ENCODE data around the gene APOBEC3G. TPM values are rescaled to one million over a fixed set of nuclear protein-coding genes. Genes with fewer than 3 reads are reported as not detected.
"Not testable (repeated sequence)": the region's sequence is repeated elsewhere in the genome, so short reads cannot be mapped to it uniquely, and the experiment has no call there.

APOBEC3G gene
- polyA plus RNA-seq, 1 of the 3 experiments (the other 2 are of a cell fraction) = not detected

DNA sequence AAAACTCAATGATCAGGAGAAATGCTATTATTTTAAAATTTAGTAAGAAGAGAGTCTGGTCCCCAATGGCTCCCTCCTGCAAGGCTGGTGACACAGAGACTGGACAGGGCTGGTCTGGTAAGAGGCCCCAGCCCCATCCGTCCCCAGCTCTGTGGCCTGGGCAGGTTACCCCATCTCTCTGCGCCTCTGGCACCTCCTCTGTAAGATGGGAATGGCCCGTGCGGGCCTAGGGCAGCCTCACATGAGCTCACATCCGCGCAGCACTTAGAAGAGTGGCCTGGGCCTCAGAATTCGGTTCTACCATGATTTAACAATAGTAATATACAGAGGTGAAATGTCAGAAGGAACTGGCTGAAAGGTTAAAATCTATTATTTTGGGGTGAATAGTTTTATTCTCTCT, 35.2 kb upstream of the APOBEC3G start:
- POLR2A ChIA-PET = no interaction called here
- WGBS (ENCODE audit: low lambda C conversion rate) = 99% methylated on average over 6 of the region's 7 CpGs
- CTCF ChIA-PET = no interaction called here

GRCh38 chr22:39043063-39043462, 34.0 kb upstream of the APOBEC3G start:
- H3K27ac ChIP-seq (ENCODE audit: low read depth in 2 of 2, low read length in 1 of 2); H4K20me1 ChIP-seq (ENCODE audit: insufficient read depth); H3K27me3 ChIP-seq (ENCODE audit: insufficient read depth); H3F3A ChIP-seq (replicated peaks; ENCODE audit: insufficient read depth); H3K4me3 ChIP-seq (ENCODE audit: low read depth in 2 of 2, low read length in 1 of 2); POLR2A ChIA-PET; H3K9me3 ChIP-seq; DNase-seq; H3K9me2 ChIP-seq; H3K4me1 ChIP-seq (ENCODE audit: control insufficient read depth in 1 of 2, insufficient read depth in 2 of 2, low read depth in 1 of 2, low read length in 1 of 2); H3K36me3 ChIP-seq (replicated peaks in 1 of 2; ENCODE audit: control insufficient read depth in 1 of 2, insufficient read depth in 2 of 2, low read length in 1 of 2); H3K4me2 ChIP-seq; H3K79me2 ChIP-seq (ENCODE audit: insufficient read depth); H2AFZ ChIP-seq (ENCODE audit: low read depth); H3K9ac ChIP-seq: not testable (repeated sequence)
- WGBS (ENCODE audit: low lambda C conversion rate) = 98% methylated on average over 14 of the region's 18 CpGs
- CTCF ChIA-PET = interaction anchor here (1.5 kb wide), 1 partner anchor 35 kb away, joined by 4 read pairs; the partner anchor contains the start of gene APOBEC3G

More for the DNA sequence above, 35.2 kb upstream of the APOBEC3G start:
- Histone ChIP-seq H3K4me2 (no peak overlapping the region), H3K9ac (no peak overlapping the region), H3K4me1 (ENCODE audit: control insufficient read depth in 1 of 2, insufficient read depth in 2 of 2, low read depth in 1 of 2, low read length in 1 of 2) (no peaks in the 10 kb centered on the region; a peak in 1 of 4 replicates), H4K20me1 (ENCODE audit: insufficient read depth) (no peaks in the 10 kb centered on the region), H3K27me3 (ENCODE audit: insufficient read depth) (no peaks in the 10 kb centered on the region), H3K27ac (ENCODE audit: low read depth in 2 of 2, low read length in 1 of 2) (no peak overlapping the region), H3F3A (replicated peaks; ENCODE audit: insufficient read depth) (no peaks in the 10 kb centered on the region), H3K4me3 (ENCODE audit: low read depth in 2 of 2, low read length in 1 of 2) (no peak overlapping the region), H3K36me3 (replicated peaks in 1 of 2; ENCODE audit: control insufficient read depth in 1 of 2, insufficient read depth in 2 of 2, low read length in 1 of 2) (no peaks in the 10 kb centered on the region), H3K9me3 (no peaks in the 10 kb centered on the region), H3K9me2 (no peaks in the 10 kb centered on the region), H3K79me2 (ENCODE audit: insufficient read depth) (peaks cover 6% of the 10 kb centered on the region; the same call in 1 of the 2 replicates), H2AFZ (ENCODE audit: low read depth) (no peak overlapping the region)
- DNase-seq = no peak
- TF ChIP-seq, protein P1, sequence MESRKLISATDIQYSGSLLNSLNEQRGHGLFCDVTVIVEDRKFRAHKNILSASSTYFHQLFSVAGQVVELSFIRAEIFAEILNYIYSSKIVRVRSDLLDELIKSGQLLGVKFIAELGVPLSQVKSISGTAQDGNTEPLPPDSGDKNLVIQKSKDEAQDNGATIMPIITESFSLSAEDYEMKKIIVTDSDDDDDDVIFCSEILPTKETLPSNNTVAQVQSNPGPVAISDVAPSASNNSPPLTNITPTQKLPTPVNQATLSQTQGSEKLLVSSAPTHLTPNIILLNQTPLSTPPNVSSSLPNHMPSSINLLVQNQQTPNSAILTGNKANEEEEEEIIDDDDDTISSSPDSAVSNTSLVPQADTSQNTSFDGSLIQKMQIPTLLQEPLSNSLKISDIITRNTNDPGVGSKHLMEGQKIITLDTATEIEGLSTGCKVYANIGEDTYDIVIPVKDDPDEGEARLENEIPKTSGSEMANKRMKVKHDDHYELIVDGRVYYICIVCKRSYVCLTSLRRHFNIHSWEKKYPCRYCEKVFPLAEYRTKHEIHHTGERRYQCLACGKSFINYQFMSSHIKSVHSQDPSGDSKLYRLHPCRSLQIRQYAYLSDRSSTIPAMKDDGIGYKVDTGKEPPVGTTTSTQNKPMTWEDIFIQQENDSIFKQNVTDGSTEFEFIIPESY (IDR thresholded peaks at IDR 0.05; ENCODE audit: borderline replicate concordance, low read depth) = no peak
- no peak for TF ChIP-seq GATA2 (CRISPR knock-in tag; IDR thresholded peaks at IDR 0.05)
- no peak for TF ChIP-seq FOXJ3 (CRISPR knock-in tag; IDR thresholded peaks at IDR 0.05)
- TF ChIP-seq, protein P2, sequence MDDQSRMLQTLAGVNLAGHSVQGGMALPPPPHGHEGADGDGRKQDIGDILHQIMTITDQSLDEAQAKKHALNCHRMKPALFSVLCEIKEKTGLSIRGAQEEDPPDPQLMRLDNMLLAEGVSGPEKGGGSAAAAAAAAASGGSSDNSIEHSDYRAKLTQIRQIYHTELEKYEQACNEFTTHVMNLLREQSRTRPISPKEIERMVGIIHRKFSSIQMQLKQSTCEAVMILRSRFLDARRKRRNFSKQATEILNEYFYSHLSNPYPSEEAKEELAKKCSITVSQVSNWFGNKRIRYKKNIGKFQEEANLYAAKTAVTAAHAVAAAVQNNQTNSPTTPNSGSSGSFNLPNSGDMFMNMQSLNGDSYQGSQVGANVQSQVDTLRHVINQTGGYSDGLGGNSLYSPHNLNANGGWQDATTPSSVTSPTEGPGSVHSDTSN (IDR thresholded peaks at IDR 0.05) = no peak
- TF ChIP-seq, protein P3, sequence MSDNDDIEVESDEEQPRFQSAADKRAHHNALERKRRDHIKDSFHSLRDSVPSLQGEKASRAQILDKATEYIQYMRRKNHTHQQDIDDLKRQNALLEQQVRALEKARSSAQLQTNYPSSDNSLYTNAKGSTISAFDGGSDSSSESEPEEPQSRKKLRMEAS (IDR thresholded peaks at IDR 0.05; ENCODE audit: low read depth) = no peak
- TF ChIP-seq JUND (IDR thresholded peaks at IDR 0.05) = no peak
- TF ChIP-seq, protein P4, sequence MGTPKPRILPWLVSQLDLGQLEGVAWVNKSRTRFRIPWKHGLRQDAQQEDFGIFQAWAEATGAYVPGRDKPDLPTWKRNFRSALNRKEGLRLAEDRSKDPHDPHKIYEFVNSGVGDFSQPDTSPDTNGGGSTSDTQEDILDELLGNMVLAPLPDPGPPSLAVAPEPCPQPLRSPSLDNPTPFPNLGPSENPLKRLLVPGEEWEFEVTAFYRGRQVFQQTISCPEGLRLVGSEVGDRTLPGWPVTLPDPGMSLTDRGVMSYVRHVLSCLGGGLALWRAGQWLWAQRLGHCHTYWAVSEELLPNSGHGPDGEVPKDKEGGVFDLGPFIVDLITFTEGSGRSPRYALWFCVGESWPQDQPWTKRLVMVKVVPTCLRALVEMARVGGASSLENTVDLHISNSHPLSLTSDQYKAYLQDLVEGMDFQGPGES (IDR thresholded peaks at IDR 0.05; ENCODE audit: low read depth, low read length) = no peak
- no peak for TF ChIP-seq TEAD4 (IDR thresholded peaks at IDR 0.05; ENCODE audit: borderline replicate concordance, insufficient read depth)
- TF ChIP-seq POLR2AphosphoS5 (IDR thresholded peaks at IDR 0.05; ENCODE audit: low read depth, low read length) = no peak
- TF ChIP-seq GABPA (IDR thresholded peaks at IDR 0.05; ENCODE audit: low read depth) = no peak
- TF ChIP-seq SIN3A (IDR thresholded peaks at IDR 0.05; ENCODE audit: borderline replicate concordance, low read depth, low read length) = no peak
- no peak for TF ChIP-seq RCOR1 (IDR thresholded peaks at IDR 0.05; ENCODE audit: low read length)
- TF ChIP-seq YY1 (IDR thresholded peaks at IDR 0.05; ENCODE audit: low read depth) = no peak
- no peak for TF ChIP-seq EZH2phosphoT487 (IDR thresholded peaks at IDR 0.05; ENCODE audit: borderline replicate concordance, low read depth)
- TF ChIP-seq USF1 (IDR thresholded peaks at IDR 0.05; ENCODE audit: borderline replicate concordance, low read depth) = no peak
- no peak for TF ChIP-seq TAF1 (IDR thresholded peaks at IDR 0.05; ENCODE audit: borderline replicate concordance, low read depth, low read length)
- TF ChIP-seq CHD2 (IDR thresholded peaks at IDR 0.05; ENCODE audit: low read length, partially characterized antibody) = no peak
- TF ChIP-seq, protein P5, sequence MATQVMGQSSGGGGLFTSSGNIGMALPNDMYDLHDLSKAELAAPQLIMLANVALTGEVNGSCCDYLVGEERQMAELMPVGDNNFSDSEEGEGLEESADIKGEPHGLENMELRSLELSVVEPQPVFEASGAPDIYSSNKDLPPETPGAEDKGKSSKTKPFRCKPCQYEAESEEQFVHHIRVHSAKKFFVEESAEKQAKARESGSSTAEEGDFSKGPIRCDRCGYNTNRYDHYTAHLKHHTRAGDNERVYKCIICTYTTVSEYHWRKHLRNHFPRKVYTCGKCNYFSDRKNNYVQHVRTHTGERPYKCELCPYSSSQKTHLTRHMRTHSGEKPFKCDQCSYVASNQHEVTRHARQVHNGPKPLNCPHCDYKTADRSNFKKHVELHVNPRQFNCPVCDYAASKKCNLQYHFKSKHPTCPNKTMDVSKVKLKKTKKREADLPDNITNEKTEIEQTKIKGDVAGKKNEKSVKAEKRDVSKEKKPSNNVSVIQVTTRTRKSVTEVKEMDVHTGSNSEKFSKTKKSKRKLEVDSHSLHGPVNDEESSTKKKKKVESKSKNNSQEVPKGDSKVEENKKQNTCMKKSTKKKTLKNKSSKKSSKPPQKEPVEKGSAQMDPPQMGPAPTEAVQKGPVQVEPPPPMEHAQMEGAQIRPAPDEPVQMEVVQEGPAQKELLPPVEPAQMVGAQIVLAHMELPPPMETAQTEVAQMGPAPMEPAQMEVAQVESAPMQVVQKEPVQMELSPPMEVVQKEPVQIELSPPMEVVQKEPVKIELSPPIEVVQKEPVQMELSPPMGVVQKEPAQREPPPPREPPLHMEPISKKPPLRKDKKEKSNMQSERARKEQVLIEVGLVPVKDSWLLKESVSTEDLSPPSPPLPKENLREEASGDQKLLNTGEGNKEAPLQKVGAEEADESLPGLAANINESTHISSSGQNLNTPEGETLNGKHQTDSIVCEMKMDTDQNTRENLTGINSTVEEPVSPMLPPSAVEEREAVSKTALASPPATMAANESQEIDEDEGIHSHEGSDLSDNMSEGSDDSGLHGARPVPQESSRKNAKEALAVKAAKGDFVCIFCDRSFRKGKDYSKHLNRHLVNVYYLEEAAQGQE (IDR thresholded peaks at IDR 0.05; ENCODE audit: low read depth, low read length) = no peak

Measured in SK-N-SH (cell line).